SU-DHL-6 (cell line): ENCODE results near the gene EPHB6.

ENCODE experiments used
- EZH2phosphoT487 ChIP-seq: fragments of 200-600 bp; sonication (generic), shearing (Covaris generic); conservative IDR thresholded peaks from 2 replicates; pipeline ENCODE4 v1.6.1; 2018; ENCODE audit warnings: mild to moderate bottlenecking, antibody characterized with exemption, low read length, moderate library complexity, mixed read lengths
- TF ChIP-seq, protein P1 (sequence below): fragments of 200-600 bp; sonication (generic); IDR thresholded peaks from one replicate; pipeline ENCODE4 v1.5.1; 2017; ENCODE audit warnings: antibody characterized with exemption, mild to moderate bottlenecking, low read length, moderate library complexity; ENCODE audit not compliant: insufficient read depth, poor library complexity, severe bottlenecking

DNA sequence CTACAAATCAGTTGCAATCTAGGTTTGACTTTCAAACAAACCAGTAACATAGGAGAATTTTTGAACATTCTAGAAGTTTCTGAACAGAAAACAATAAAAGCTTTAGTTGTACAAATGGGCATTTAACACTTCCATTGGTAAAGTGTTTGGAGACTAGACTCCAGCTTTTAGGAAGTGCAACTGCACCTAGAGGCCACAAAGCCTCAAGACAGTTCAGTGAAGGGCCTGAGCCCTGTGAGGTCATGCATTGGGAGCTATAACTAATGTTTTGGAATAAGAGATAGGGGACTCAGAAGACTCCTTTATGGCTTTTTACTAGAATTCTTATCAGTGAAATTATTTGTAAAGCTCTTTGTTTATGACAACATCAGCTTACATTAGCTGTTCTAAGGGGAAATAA lies 3.0 kb upstream of the EPHB6 start:
- TF ChIP-seq, protein P1, sequence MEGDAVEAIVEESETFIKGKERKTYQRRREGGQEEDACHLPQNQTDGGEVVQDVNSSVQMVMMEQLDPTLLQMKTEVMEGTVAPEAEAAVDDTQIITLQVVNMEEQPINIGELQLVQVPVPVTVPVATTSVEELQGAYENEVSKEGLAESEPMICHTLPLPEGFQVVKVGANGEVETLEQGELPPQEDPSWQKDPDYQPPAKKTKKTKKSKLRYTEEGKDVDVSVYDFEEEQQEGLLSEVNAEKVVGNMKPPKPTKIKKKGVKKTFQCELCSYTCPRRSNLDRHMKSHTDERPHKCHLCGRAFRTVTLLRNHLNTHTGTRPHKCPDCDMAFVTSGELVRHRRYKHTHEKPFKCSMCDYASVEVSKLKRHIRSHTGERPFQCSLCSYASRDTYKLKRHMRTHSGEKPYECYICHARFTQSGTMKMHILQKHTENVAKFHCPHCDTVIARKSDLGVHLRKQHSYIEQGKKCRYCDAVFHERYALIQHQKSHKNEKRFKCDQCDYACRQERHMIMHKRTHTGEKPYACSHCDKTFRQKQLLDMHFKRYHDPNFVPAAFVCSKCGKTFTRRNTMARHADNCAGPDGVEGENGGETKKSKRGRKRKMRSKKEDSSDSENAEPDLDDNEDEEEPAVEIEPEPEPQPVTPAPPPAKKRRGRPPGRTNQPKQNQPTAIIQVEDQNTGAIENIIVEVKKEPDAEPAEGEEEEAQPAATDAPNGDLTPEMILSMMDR = no peak
- no peak for TF ChIP-seq EZH2phosphoT487
